GM23338 (cell line): ENCODE measurements around the gene LMOD1.

Experiments
- CREB1 ChIP-seq: fragments of 250-450 bp; sonication (Bioruptor Pico); IDR thresholded peaks from 2 replicates; pipeline ENCODE4 v1.5.0; 2020; ENCODE audit warnings: low read depth, mild to moderate bottlenecking, moderate library complexity
- EZH2 ChIP-seq: fragments of 200-600 bp; sonication (generic); IDR thresholded peaks from one replicate; pipeline ENCODE4 v1.8.0; 2017; ENCODE audit warnings: antibody characterized with exemption, mild to moderate bottlenecking, low read depth; ENCODE audit not compliant: unreplicated experiment
- EZH2phosphoT487 ChIP-seq: fragments of 200-600 bp; sonication (generic); IDR thresholded peaks from one replicate; pipeline ENCODE4 v1.8.1; 2018; ENCODE audit warnings: antibody characterized with exemption; ENCODE audit not compliant: unreplicated experiment
- JUNB ChIP-seq: IDR thresholded peaks from one replicate; pipeline ENCODE4 v1.6.1; 2016; ENCODE audit warnings: antibody characterized with exemption; ENCODE audit not compliant: unreplicated experiment
- POLR2AphosphoS5 ChIP-seq: IDR thresholded peaks from 2 replicates; pipeline ENCODE4 v1.6.1; 2016; ENCODE audit warnings: antibody characterized with exemption, low read depth
- STAT1 ChIP-seq: IDR thresholded peaks from one replicate; pipeline ENCODE4 v1.6.1; 2016; ENCODE audit warnings: antibody characterized with exemption; ENCODE audit not compliant: unreplicated experiment
- ZNF331 ChIP-seq: fragments of 250-450 bp; sonication (Bioruptor Pico); IDR thresholded peaks from 2 replicates; pipeline ENCODE4 v1.5.0; 2020; ENCODE audit warnings: low read depth, mild to moderate bottlenecking, moderate library complexity
- TF ChIP-seq, protein P1 (sequence below), 2 experiments: fragments of 200-600 bp in 1 of 2; sonication (generic) in 1 of 2; conservative IDR thresholded peaks; 2 replicates each; pipeline versions ENCODE4 v1.5.1 to v1.6.1; 2016 to 2017; ENCODE audit warnings: antibody characterized with exemption in 2 of 2, low read depth in 2 of 2, mild to moderate bottlenecking in 2 of 2, moderate library complexity in 1 of 2
- TF ChIP-seq, protein P2 (sequence below): IDR thresholded peaks from one replicate; pipeline ENCODE4 v1.6.1; 2018; ENCODE audit warnings: antibody characterized with exemption; ENCODE audit not compliant: unreplicated experiment
- TF ChIP-seq, protein P3 (sequence below): IDR thresholded peaks from 2 replicates; pipeline ENCODE4 v1.6.1; 2016; ENCODE audit warnings: antibody characterized with exemption

DNA sequence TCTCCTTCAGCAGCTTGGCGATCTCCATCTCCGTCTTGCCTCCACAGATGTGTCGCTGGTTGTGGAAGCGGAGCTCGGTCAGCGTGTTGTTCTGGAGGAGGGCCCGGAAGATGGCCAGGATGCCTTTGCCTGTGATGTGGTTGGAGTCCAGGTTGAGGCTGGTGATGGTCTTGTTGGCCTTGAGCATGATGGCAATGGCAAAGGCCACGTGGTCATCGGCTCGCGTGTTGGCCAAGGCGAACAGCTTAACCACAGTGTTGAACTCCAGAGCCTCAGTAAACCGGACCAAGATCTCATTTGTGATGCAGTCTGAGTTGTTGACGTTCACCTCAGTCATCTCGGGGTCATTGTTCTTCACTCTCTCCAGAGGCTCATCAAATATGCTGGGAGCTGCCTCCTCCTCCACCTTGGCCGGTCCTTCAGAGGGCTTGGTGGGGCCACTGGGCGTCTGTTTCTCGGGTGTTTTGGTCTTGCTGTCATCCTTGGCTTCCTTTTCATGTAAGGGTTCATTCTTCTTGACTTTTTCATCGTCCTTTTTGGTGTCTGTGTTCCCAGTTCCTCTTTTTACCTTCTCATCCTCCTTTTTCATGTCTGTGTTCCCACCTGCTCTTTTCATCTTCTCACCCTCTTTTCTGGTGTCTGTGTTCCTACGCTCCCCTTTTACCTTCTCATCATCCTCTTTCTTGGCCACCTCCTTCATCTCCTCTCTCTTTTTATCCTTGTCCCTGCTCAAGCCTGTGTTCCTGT, 46.5 kb downstream of the LMOD1 start:
- TF ChIP-seq, protein P1, sequence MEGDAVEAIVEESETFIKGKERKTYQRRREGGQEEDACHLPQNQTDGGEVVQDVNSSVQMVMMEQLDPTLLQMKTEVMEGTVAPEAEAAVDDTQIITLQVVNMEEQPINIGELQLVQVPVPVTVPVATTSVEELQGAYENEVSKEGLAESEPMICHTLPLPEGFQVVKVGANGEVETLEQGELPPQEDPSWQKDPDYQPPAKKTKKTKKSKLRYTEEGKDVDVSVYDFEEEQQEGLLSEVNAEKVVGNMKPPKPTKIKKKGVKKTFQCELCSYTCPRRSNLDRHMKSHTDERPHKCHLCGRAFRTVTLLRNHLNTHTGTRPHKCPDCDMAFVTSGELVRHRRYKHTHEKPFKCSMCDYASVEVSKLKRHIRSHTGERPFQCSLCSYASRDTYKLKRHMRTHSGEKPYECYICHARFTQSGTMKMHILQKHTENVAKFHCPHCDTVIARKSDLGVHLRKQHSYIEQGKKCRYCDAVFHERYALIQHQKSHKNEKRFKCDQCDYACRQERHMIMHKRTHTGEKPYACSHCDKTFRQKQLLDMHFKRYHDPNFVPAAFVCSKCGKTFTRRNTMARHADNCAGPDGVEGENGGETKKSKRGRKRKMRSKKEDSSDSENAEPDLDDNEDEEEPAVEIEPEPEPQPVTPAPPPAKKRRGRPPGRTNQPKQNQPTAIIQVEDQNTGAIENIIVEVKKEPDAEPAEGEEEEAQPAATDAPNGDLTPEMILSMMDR (conservative IDR thresholded peaks at IDR 0.05; ENCODE audit: low read depth in 2 of 2), result no peak
- TF ChIP-seq, protein P2, sequence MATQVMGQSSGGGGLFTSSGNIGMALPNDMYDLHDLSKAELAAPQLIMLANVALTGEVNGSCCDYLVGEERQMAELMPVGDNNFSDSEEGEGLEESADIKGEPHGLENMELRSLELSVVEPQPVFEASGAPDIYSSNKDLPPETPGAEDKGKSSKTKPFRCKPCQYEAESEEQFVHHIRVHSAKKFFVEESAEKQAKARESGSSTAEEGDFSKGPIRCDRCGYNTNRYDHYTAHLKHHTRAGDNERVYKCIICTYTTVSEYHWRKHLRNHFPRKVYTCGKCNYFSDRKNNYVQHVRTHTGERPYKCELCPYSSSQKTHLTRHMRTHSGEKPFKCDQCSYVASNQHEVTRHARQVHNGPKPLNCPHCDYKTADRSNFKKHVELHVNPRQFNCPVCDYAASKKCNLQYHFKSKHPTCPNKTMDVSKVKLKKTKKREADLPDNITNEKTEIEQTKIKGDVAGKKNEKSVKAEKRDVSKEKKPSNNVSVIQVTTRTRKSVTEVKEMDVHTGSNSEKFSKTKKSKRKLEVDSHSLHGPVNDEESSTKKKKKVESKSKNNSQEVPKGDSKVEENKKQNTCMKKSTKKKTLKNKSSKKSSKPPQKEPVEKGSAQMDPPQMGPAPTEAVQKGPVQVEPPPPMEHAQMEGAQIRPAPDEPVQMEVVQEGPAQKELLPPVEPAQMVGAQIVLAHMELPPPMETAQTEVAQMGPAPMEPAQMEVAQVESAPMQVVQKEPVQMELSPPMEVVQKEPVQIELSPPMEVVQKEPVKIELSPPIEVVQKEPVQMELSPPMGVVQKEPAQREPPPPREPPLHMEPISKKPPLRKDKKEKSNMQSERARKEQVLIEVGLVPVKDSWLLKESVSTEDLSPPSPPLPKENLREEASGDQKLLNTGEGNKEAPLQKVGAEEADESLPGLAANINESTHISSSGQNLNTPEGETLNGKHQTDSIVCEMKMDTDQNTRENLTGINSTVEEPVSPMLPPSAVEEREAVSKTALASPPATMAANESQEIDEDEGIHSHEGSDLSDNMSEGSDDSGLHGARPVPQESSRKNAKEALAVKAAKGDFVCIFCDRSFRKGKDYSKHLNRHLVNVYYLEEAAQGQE, result no peak
- TF ChIP-seq JUNB (no peak), EZH2phosphoT487 (no peak), EZH2 (no peak), POLR2AphosphoS5 (no peak), CREB1 (CRISPR knock-in tag) (no peak), ZNF331 (CRISPR knock-in tag) (no peak), STAT1 (no peak)
- TF ChIP-seq, protein P3, sequence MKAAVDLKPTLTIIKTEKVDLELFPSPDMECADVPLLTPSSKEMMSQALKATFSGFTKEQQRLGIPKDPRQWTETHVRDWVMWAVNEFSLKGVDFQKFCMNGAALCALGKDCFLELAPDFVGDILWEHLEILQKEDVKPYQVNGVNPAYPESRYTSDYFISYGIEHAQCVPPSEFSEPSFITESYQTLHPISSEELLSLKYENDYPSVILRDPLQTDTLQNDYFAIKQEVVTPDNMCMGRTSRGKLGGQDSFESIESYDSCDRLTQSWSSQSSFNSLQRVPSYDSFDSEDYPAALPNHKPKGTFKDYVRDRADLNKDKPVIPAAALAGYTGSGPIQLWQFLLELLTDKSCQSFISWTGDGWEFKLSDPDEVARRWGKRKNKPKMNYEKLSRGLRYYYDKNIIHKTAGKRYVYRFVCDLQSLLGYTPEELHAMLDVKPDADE, result no peak
